ENCODE results near the gene HRH1. TPM values are rescaled to one million over a fixed set of nuclear protein-coding genes. Genes with fewer than 3 reads are reported as not detected.

Gene HRH1
- total RNA-seq, 1 experiment from 2014 or later = 3.9 TPM

Other genes with a start within 250 kb of the HRH1 start
- gene SLC6A1, start 161.7 kb upstream of the HRH1 start, total RNA-seq (2014; rRNA removed; shearing (Covaris generic)) = not detected in 2 replicates
- 41.6 and 59.1 TPM in 2 replicates for gene ATG7, start 117.9 kb downstream of the HRH1 start, total RNA-seq (2014; rRNA removed; shearing (Covaris generic))

Data from H4 (cell line).